MM.1S (cell line): Measurements from ENCODE around the gene TMEM51.

Source experiments
- DNase-seq: peaks from one replicate; pipeline ENCODE4 v3.0.0-alpha.2; 2015
- H2AFZ ChIP-seq: fragments of 300-600 bp; sonication (generic); 2 replicates; pipeline ENCODE4 v1.6.0; 2016; ENCODE audit warnings: antibody characterized with exemption, low read length
- H3F3A ChIP-seq: fragments of 300-600 bp; sonication (generic); 2 replicates; pipeline ENCODE4 v1.6.1; 2016; ENCODE audit warnings: mild to moderate bottlenecking, antibody characterized with exemption, low read length, moderate library complexity, mixed read lengths; ENCODE audit not compliant: insufficient read depth
- H3K27ac ChIP-seq: fragments of 300-600 bp; sonication (generic); 2 replicates; pipeline ENCODE4 v1.5.1; 2016; ENCODE audit warnings: mild to moderate bottlenecking, low read length
- H3K27me3 ChIP-seq: fragments of 300-600 bp; sonication (generic); replicated peaks from 2 replicates; pipeline ENCODE4 v1.6.0; 2016; ENCODE audit warnings: low read length; ENCODE audit not compliant: insufficient read depth
- H3K36me3 ChIP-seq: fragments of 300-600 bp; sonication (generic); replicated peaks from 2 replicates; pipeline ENCODE4 v1.6.1; 2016; ENCODE audit warnings: mild to moderate bottlenecking, low read length, mixed read lengths; ENCODE audit not compliant: insufficient read depth
- H3K4me1 ChIP-seq: fragments of 300-600 bp; sonication (generic); 2 replicates; pipeline ENCODE4 v1.6.1; 2016; ENCODE audit warnings: low read length, mixed read lengths
- H3K4me2 ChIP-seq: fragments of 300-600 bp; sonication (generic); 2 replicates; pipeline ENCODE4 v1.6.0; 2016; ENCODE audit warnings: low read depth, low read length
- H3K4me3 ChIP-seq: fragments of 300-600 bp; sonication (generic); 2 replicates; pipeline ENCODE4 v1.5.1; 2016; ENCODE audit warnings: low read length, mixed read lengths
- H3K79me2 ChIP-seq: fragments of 300-600 bp; sonication (generic); 2 replicates; pipeline ENCODE4 v1.6.1; 2016; ENCODE audit warnings: mixed run types, low read length, mixed read lengths
- H3K9ac ChIP-seq: fragments of 300-600 bp; sonication (generic); 2 replicates; pipeline ENCODE4 v1.6.1; 2016; ENCODE audit warnings: low read length, mixed read lengths
- H3K9me2 ChIP-seq: fragments of 300-600 bp; sonication (generic); replicated peaks from 2 replicates; pipeline ENCODE4 v1.6.1; 2016; ENCODE audit warnings: mild to moderate bottlenecking, low read length, mixed read lengths; ENCODE audit not compliant: insufficient read depth
- H3K9me3 ChIP-seq: fragments of 300-600 bp; sonication (generic); replicated peaks from 2 replicates; pipeline ENCODE4 v1.6.1; 2016; ENCODE audit warnings: mild to moderate bottlenecking, low read length, mixed read lengths; ENCODE audit not compliant: insufficient read depth
- H4K20me1 ChIP-seq: fragments of 300-600 bp; sonication (generic); 2 replicates; pipeline ENCODE4 v1.6.1; 2016; ENCODE audit warnings: mild to moderate bottlenecking, low read length, moderate library complexity, mixed read lengths; ENCODE audit not compliant: insufficient read depth
- CTCF ChIP-seq: fragments of 300-600 bp; sonication (generic); IDR thresholded peaks from 2 replicates; pipeline ENCODE4 v1.5.1; 2016; ENCODE audit warnings: antibody characterized with exemption, low read length, mixed read lengths
- EZH2 ChIP-seq: fragments of 300-600 bp; sonication (generic); optimal IDR thresholded peaks from 2 replicates; pipeline ENCODE3; 2017; ENCODE audit warnings: low read depth, mild to moderate bottlenecking, antibody characterized with exemption, low read length, mixed read lengths
- EZH2phosphoT487 ChIP-seq: fragments of 300-600 bp; sonication (generic); IDR thresholded peaks from 2 replicates; pipeline ENCODE4 v1.6.1; 2018; ENCODE audit warnings: antibody characterized with exemption, low read length

Gene TMEM51

GRCh38 chr1:15156807-15157380, 3.3 kb downstream of the TMEM51 start:
- peak overlapping the region; percentile 21; the same call in 1 of the 2 replicates for H3K9ac ChIP-seq
- H2AFZ ChIP-seq: peak overlapping the region; percentile 44

GRCh38 chr1:15157524-15158399, 4.2 kb downstream of the TMEM51 start:
- H3K9me2 ChIP-seq: no peaks in the 10 kb centered on the region
- no peak overlapping the region for H3K9ac ChIP-seq
- H3K4me2 ChIP-seq: peak overlapping the region; percentile 92; the same call in 1 of the 2 replicates
- peaks cover 30% of the 10 kb centered on the region for H3K4me1 ChIP-seq
- H3K79me2 ChIP-seq: peaks cover 48% of the 10 kb centered on the region
- peak overlapping the region; percentile 61; the same call in 1 of the 2 replicates for H3K27ac ChIP-seq
- H3K27me3 ChIP-seq: 0 out of 2 replicates have a peak, but pooled peaks cover 6% of the 10 kb centered on the region
- H4K20me1 ChIP-seq: no peaks in the 10 kb centered on the region
- H3K4me3 ChIP-seq: no peak overlapping the region
- no peak overlapping the region for H2AFZ ChIP-seq
- H3K36me3 ChIP-seq: no peaks in the 10 kb centered on the region
- DNase-seq: no peak
- no peaks in the 10 kb centered on the region for H3K9me3 ChIP-seq
- peaks cover 17% of the 10 kb centered on the region; the same call in 1 of the 2 replicates for H3F3A ChIP-seq
- TF ChIP-seq EZH2 (no peak), EZH2phosphoT487 (no peak), CTCF (no peak)

More at GRCh38 chr1:15156807-15157380, 3.3 kb downstream of the TMEM51 start:
- peaks cover 45% of the 10 kb centered on the region for H3K79me2 ChIP-seq
- peak overlapping the region; percentile 53 for H3K4me3 ChIP-seq
- no peaks in the 10 kb centered on the region for H3K9me3 ChIP-seq
- H3F3A ChIP-seq: peaks cover 17% of the 10 kb centered on the region; the same call in 1 of the 2 replicates
- no peaks in the 10 kb centered on the region for H4K20me1 ChIP-seq
- TF ChIP-seq EZH2phosphoT487: no peak
- TF ChIP-seq CTCF: no peak
- no peak for TF ChIP-seq EZH2
- peak overlapping the region; percentile 92 for H3K4me2 ChIP-seq
- no peak for DNase-seq
- no peaks in the 10 kb centered on the region for H3K36me3 ChIP-seq
- no peaks in the 10 kb centered on the region for H3K9me2 ChIP-seq
- peaks cover 30% of the 10 kb centered on the region for H3K4me1 ChIP-seq
- peak overlapping the region; percentile 61; the same call in 1 of the 2 replicates for H3K27ac ChIP-seq
- H3K27me3 ChIP-seq: 0 out of 2 replicates have a peak, but pooled peaks cover 11% of the 10 kb centered on the region

GRCh38 chr1:15158506-15159165, 5.1 kb downstream of the TMEM51 start:
- Histone ChIP-seq H2AFZ (no peak overlapping the region), H3K4me3 (no peak overlapping the region), H3K9me3 (no peaks in the 10 kb centered on the region), H4K20me1 (no peaks in the 10 kb centered on the region), H3K9me2 (no peaks in the 10 kb centered on the region), H3K27ac (no peak overlapping the region), H3K4me1 (peaks cover 30% of the 10 kb centered on the region), H3K9ac (no peak overlapping the region), H3K36me3 (no peaks in the 10 kb centered on the region), H3K4me2 (no peak overlapping the region), H3K27me3 (no peaks in the 10 kb centered on the region), H3F3A (peaks cover 17% of the 10 kb centered on the region; the same call in 1 of the 2 replicates), H3K79me2 (peaks cover 48% of the 10 kb centered on the region)
- TF ChIP-seq EZH2phosphoT487 (no peak), EZH2 (no peak), CTCF (no peak)
- DNase-seq: no peak
